Gastrocnemius medialis (tissue), 4 donors: ENCODE results near the gene LRRK1. TPM values are rescaled to one million over a fixed set of nuclear protein-coding genes. Genes with fewer than 3 reads are reported as not detected.

Experiments
- ATAC-seq, 2 donors: fragments of 150-250 bp; one replicate each; pipeline ENCODE4 v1.9.1; 2016
- DNase-seq, 2 donors: peaks; one replicate each; pipeline ENCODE4 v3.0.0-alpha.2; 2019
- H3K27ac ChIP-seq, 4 donors: fragments of 200-600 bp; sonication (generic); 1 replicate in 1 of 4; 2 replicates in 3 of 4; pipeline ENCODE4 v1.5.1; 2016 to 2018; ENCODE audit warnings: mild to moderate bottlenecking in 2 of 4, moderate library complexity in 1 of 4
- H3K27me3 ChIP-seq, 3 donors: fragments of 200-600 bp; sonication (generic) in 2 of 3; 1 replicate in 1 of 3; 2 replicates in 2 of 3; pipeline versions ENCODE4 v1.5.1 to v1.6.0; 2016 to 2019; ENCODE audit warnings: mild to moderate bottlenecking in 1 of 3, moderate library complexity in 1 of 3
- H3K36me3 ChIP-seq, 2 donors: fragments of 200-600 bp; sonication (generic) in 1 of 2; one replicate each; pipeline ENCODE4 v1.5.1; 2017 to 2018
- H3K4me1 ChIP-seq, 2 donors: fragments of 200-600 bp; sonication (generic) in 1 of 2; one replicate each; pipeline ENCODE4 v1.5.1; 2016 to 2017; ENCODE audit warnings: mild to moderate bottlenecking in 2 of 2
- H3K4me3 ChIP-seq, 4 donors: fragments of 200-600 bp; sonication (generic) in 3 of 4; 1 replicate in 1 of 4; 2 replicates in 3 of 4; pipeline ENCODE4 v1.5.1; 2016 to 2019; ENCODE audit warnings: mild to moderate bottlenecking in 2 of 4
- H3K9me3 ChIP-seq, 3 donors: fragments of 200-600 bp; sonication (generic) in 2 of 3; 1 replicate in 1 of 3; 2 replicates in 2 of 3; pipeline ENCODE4 v1.5.1; 2016 to 2019
- CTCF ChIP-seq, 5 experiments: fragments of 450-650 bp in 3 of 5; fragments of 200-600 bp in 2 of 5; sonication (generic) in 2 of 5; IDR thresholded peaks in 4 of 5; conservative IDR thresholded peaks in 1 of 5; 1 replicate in 4 of 5; 2 replicates in 1 of 5; pipeline ENCODE4 v1.5.1; 2016 to 2019; ENCODE audit warnings: antibody characterized with exemption in 5 of 5, mild to moderate bottlenecking in 3 of 5, moderate library complexity in 3 of 5
- POLR2A ChIP-seq, 2 donors: fragments of 450-650 bp; IDR thresholded peaks; one replicate each; pipeline ENCODE4 v1.6.1; 2017; ENCODE audit warnings: antibody characterized with exemption in 2 of 2, mild to moderate bottlenecking in 2 of 2, moderate library complexity in 2 of 2
- in situ Hi-C, 4 donors: fragments of 200-750 bp; cut with MboI; loops; one replicate each; pipeline versions ENCODE4 v1.15.0 to v1.8.0; 2017; ENCODE audit warnings: low sequenced_read_pairs in 4 of 4
- intact Hi-C: fragments of 100-400 bp; cut with DNase I; formaldehyde crosslinking; loops from one replicate; pipeline ENCODE4 v1.15.1; 2023; ENCODE audit warnings: low total_unique reads
- total RNA-seq, 4 donors: library from RNA; depleted of rRNA; stranded (reverse); fragments of >200 nt; gene quantifications; one replicate each; pipeline versions ENCODE4 v1.1.0 to v1.2.3, GENCODE V29; 2016

Gene LRRK1
- total RNA-seq, 4 donors from 2014 or later: 0.87 to 5.6 (median 1.7) TPM

GRCh38 chr15:100881573-100882336, 37.4 kb upstream of the LRRK1 start:
- DNase-seq: no peak
- no peak for ATAC-seq
- intact Hi-C loops (no loop called here), in situ Hi-C loops (no loop called here)
- H3K27ac ChIP-seq: no peak overlapping the region
- H3K4me3 ChIP-seq: peak overlapping the region in 1 of 4 donors; percentile 1
- H3K27me3 ChIP-seq: peaks cover 0 to 23% (median 6%) of the 10 kb centered on the region in 3 donors
- TF ChIP-seq POLR2A (IDR thresholded peaks at IDR 0.05) (no peak), CTCF (IDR thresholded peaks at IDR 0.05 in 4 of 5, conservative IDR thresholded peaks at IDR 0.05 in 1 of 5) (no peak)
- no peaks in the 10 kb centered on the region for H3K4me1 ChIP-seq
- H3K36me3 ChIP-seq: no peaks in the 10 kb centered on the region
- H3K9me3 ChIP-seq: no peaks in the 10 kb centered on the region

- intact Hi-C loops: no loop called here
- Histone ChIP-seq H3K4me3 (no peak overlapping the region), H3K36me3 (no peaks in the 10 kb centered on the region), H3K27ac (no peak overlapping the region), H3K27me3 (peaks cover 11 to 17% (median 13%) of the 10 kb centered on the region in 3 donors), H3K4me1 (no peaks in the 10 kb centered on the region), H3K9me3 (no peaks in the 10 kb centered on the region)
- in situ Hi-C loops: no loop called here
- no peak for ATAC-seq
- no peak for DNase-seq
- TF ChIP-seq POLR2A (IDR thresholded peaks at IDR 0.05) (no peak), CTCF (IDR thresholded peaks at IDR 0.05 in 4 of 5, conservative IDR thresholded peaks at IDR 0.05 in 1 of 5) (no peak)
Observed at GRCh38 chr15:100885116-100885515, 34.0 kb upstream of the LRRK1 start.

DNA sequence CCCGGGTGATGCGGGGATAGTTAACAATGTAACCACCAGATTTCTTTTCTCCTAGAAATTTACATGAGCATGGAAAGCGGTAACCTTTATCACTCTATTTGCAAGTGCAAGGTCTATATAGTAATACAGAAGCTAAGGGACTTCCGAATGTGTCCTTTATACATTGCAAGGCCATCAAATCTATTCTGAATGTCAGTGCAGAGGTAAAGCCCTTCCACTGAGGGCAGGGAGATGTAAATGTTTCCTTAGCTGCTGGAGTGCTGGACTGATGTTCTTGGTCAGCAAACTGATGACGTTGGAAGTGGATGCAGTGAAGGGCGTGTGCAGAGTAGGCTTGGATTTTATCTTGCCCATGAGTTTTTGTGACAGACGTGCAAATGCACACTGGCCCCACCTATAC, 33.3 kb upstream of the LRRK1 start:
- H3K9me3 ChIP-seq: no peaks in the 10 kb centered on the region
- H3K4me3 ChIP-seq: no peak overlapping the region
- ATAC-seq: no peak
- peaks cover 11 to 16% (median 11%) of the 10 kb centered on the region in 3 donors for H3K27me3 ChIP-seq
- no peak overlapping the region for H3K27ac ChIP-seq
- intact Hi-C loops (no loop called here), in situ Hi-C loops (no loop called here)
- no peaks in the 10 kb centered on the region for H3K36me3 ChIP-seq
- TF ChIP-seq POLR2A (IDR thresholded peaks at IDR 0.05) (no peak), CTCF (IDR thresholded peaks at IDR 0.05 in 4 of 5, conservative IDR thresholded peaks at IDR 0.05 in 1 of 5) (no peak)
- no peak for DNase-seq
- no peaks in the 10 kb centered on the region for H3K4me1 ChIP-seq

GRCh38 chr15:100887211-100887913, 31.8 kb upstream of the LRRK1 start:
- H3K27ac ChIP-seq: no peak overlapping the region
- no peak for DNase-seq
- no peaks in the 10 kb centered on the region for H3K36me3 ChIP-seq
- ATAC-seq: no peak
- no peaks in the 10 kb centered on the region for H3K9me3 ChIP-seq
- H3K27me3 ChIP-seq: peaks cover 7 to 16% (median 11%) of the 10 kb centered on the region in 3 donors
- no peak overlapping the region for H3K4me3 ChIP-seq
- TF ChIP-seq POLR2A (IDR thresholded peaks at IDR 0.05): no peak
- H3K4me1 ChIP-seq: no peaks in the 10 kb centered on the region
- intact Hi-C loops (no loop called here), in situ Hi-C loops (no loop called here)

- no peaks in the 10 kb centered on the region for H3K36me3 ChIP-seq
- H3K4me1 ChIP-seq: no peaks in the 10 kb centered on the region
- peak in 1 of 2 donors; percentile 50 for DNase-seq
- H3K27ac ChIP-seq: peak overlapping the region in 1 of 4 donors; percentile 54
- in situ Hi-C loops: no loop called here
- intact Hi-C loops: no loop called here
- no peak overlapping the region for H3K4me3 ChIP-seq
- no peaks in the 10 kb centered on the region for H3K9me3 ChIP-seq
- peak; percentile 63 to 75 for ATAC-seq
- H3K27me3 ChIP-seq: peaks cover 7 to 16% (median 11%) of the 10 kb centered on the region in 3 donors
- TF ChIP-seq CTCF (IDR thresholded peaks at IDR 0.05 in 4 of 5, conservative IDR thresholded peaks at IDR 0.05 in 1 of 5): no peak
- TF ChIP-seq POLR2A (IDR thresholded peaks at IDR 0.05): no peak
Observed at GRCh38 chr15:100889385-100890050, 29.6 kb upstream of the LRRK1 start.
